A673 (cell line): ENCODE results near the gene NAE1.

ENCODE experiments used
- CTCF ChIP-seq: fragments of 300-800, 200-600 bp; sonication (generic); conservative IDR thresholded peaks from 2 replicates; pipeline ENCODE4 v1.5.1; 2017; ENCODE audit warnings: low read depth, mild to moderate bottlenecking, antibody characterized with exemption, low read length, moderate library complexity, mixed read lengths
- EZH2 ChIP-seq: fragments of 200-600 bp; sonication (generic); IDR thresholded peaks from 2 replicates; pipeline ENCODE4 v1.6.1; 2017; ENCODE audit warnings: borderline replicate concordance, low read depth, mild to moderate bottlenecking, mixed read lengths, antibody characterized with exemption, low read length; ENCODE audit not compliant: poor library complexity, severe bottlenecking

GRCh38 chr16:66776457-66776856 lies 54.3 kb downstream of the NAE1 start:
- TF ChIP-seq CTCF (no peak), EZH2 (no peak)
